ENCODE results near the gene KIAA0825.
A peak's percentile ranks its signal among the peaks of the same experiment; 100 is the strongest.
"Not testable (repeated sequence)": the region's sequence is repeated elsewhere in the genome, so short reads cannot be mapped to it uniquely, and the experiment has no call there.

Gene KIAA0825

GRCh38 chr5:94125107-94125506, 493.3 kb downstream of the KIAA0825 start:
- no peak for DNase-seq (ENCODE audit: low read depth in 2 of 2)
- no peak for TF ChIP-seq CTCF (IDR thresholded peaks at IDR 0.05; ENCODE audit: low read depth, low read length)

GRCh38 chr5:94116317-94116716, 502.1 kb downstream of the KIAA0825 start:
- not testable (repeated sequence) for H3K4me3 ChIP-seq (replicated peaks in 1 of 2; ENCODE audit: low read depth in 2 of 2, low read length in 2 of 2); DNase-seq (ENCODE audit: low read depth in 2 of 2)

More at GRCh38 chr5:94125107-94125506, 493.3 kb downstream of the KIAA0825 start:
- H3K4me3 ChIP-seq (replicated peaks in 1 of 2; ENCODE audit: low read depth in 2 of 2, low read length in 2 of 2) = no peak overlapping the region

GRCh38 chr5:94113087-94113486, 505.3 kb downstream of the KIAA0825 start:
- H3K4me3 ChIP-seq (replicated peaks in 1 of 2; ENCODE audit: low read depth in 2 of 2, low read length in 2 of 2) = no peak overlapping the region
- DNase-seq (ENCODE audit: low read depth in 2 of 2) = no peak
- no peak for TF ChIP-seq CTCF (IDR thresholded peaks at IDR 0.05; ENCODE audit: low read depth, low read length)

GRCh38 chr5:94111209-94112004, 507.0 kb downstream of the KIAA0825 start:
- TF ChIP-seq CTCF (IDR thresholded peaks at IDR 0.05; ENCODE audit: low read depth, low read length) = peak; percentile 15
- DNase-seq (ENCODE audit: low read depth in 2 of 2) = peak; percentile 96 to 97
- peak overlapping the region; percentile 77 to 94 for H3K4me3 ChIP-seq (replicated peaks in 1 of 2; ENCODE audit: low read depth in 2 of 2, low read length in 2 of 2)

- H3K4me3 ChIP-seq (replicated peaks in 1 of 2; ENCODE audit: low read depth in 2 of 2, low read length in 2 of 2) = no peak overlapping the region
- no peak for TF ChIP-seq CTCF (IDR thresholded peaks at IDR 0.05; ENCODE audit: low read depth, low read length)
- no peak for DNase-seq (ENCODE audit: low read depth in 2 of 2)
Measured at GRCh38 chr5:94103514-94104245, 514.7 kb downstream of the KIAA0825 start.

Measured in cardiac fibroblast (primary cell).